Testis (tissue), 3 donors: ENCODE data around the gene AGAP2. TPM values are rescaled to one million over a fixed set of nuclear protein-coding genes. Genes with fewer than 3 reads are reported as not detected.
"Not testable (repeated sequence)": the region's sequence is repeated elsewhere in the genome, so short reads cannot be mapped to it uniquely, and the experiment has no call there.

Source experiments
- DNase-seq: peaks from one replicate; pipeline ENCODE4 v3.0.0-alpha.2; 2019
- H3K27ac ChIP-seq, 2 donors: fragments of 200-600 bp; sonication (generic); one replicate each; pipeline ENCODE4 v1.5.1; 2019
- H3K27me3 ChIP-seq: fragments of 200-600 bp; sonication (generic); one replicate; pipeline ENCODE4 v1.5.1; 2019
- H3K36me3 ChIP-seq: fragments of 200-600 bp; sonication (generic); one replicate; pipeline ENCODE4 v1.5.1; 2017; ENCODE audit warnings: low read depth; ENCODE audit errors: missing control alignments
- H3K4me1 ChIP-seq: fragments of 200-600 bp; sonication (generic); one replicate; pipeline ENCODE4 v1.5.1; 2019
- H3K4me3 ChIP-seq, 2 donors: fragments of 200-600 bp; sonication (generic); one replicate each; pipeline ENCODE4 v1.5.1; 2017 to 2019
- H3K9me3 ChIP-seq: fragments of 200-600 bp; sonication (generic); one replicate; pipeline ENCODE4 v1.5.1; 2017
- POLR2A ChIP-seq: fragments of 450-650 bp; IDR thresholded peaks from one replicate; pipeline ENCODE4 v1.6.1; 2017; ENCODE audit warnings: antibody characterized with exemption, mild to moderate bottlenecking, moderate library complexity
- WGBS, 2 donors: methylation state at CpG; one replicate each; pipeline ENCODE4 v1.1.5; 2018; 5-methylcytosine and 5-hydroxymethylcytosine counted together
- intact Hi-C: fragments of 100-400 bp; cut with DNase I; formaldehyde crosslinking; loops from one replicate; pipeline ENCODE4 v1.15.1; 2023; ENCODE audit warnings: low total_unique reads
- polyA plus RNA-seq: library from polyadenylated mRNA; stranded (reverse); fragments of 350-450 nt; fragmentation: Illumina TruSeq; extraction: RNeasy Lipid Tissue Mini Kit (QIAGEN cat#74804); gene quantifications from one replicate; pipeline ENCODE4 v1.2.3, GENCODE V29; 2014; ENCODE audit warnings: low read depth, low replicate concordance; ENCODE audit not compliant: insufficient read depth
- total RNA-seq, 2 donors: library from RNA; depleted of rRNA; stranded (reverse); fragments of >200 nt; gene quantifications; one replicate each; pipeline ENCODE4 v1.2.3, GENCODE V29; 2016
- TF ChIP-seq, protein P1 (sequence below), 3 experiments: fragments of 450-650 bp in 2 of 3; fragments of 200-600 bp in 1 of 3; sonication (generic) in 1 of 3; IDR thresholded peaks; one replicate each; pipeline ENCODE4 v1.5.1; 2016 to 2019; ENCODE audit warnings: antibody characterized with exemption in 3 of 3, mild to moderate bottlenecking in 2 of 3, moderate library complexity in 1 of 3

Gene AGAP2
- total and polyA plus RNA-seq, 3 donors from 2014 or later, result 1.9 to 3.2 (median 2.7) TPM

DNA sequence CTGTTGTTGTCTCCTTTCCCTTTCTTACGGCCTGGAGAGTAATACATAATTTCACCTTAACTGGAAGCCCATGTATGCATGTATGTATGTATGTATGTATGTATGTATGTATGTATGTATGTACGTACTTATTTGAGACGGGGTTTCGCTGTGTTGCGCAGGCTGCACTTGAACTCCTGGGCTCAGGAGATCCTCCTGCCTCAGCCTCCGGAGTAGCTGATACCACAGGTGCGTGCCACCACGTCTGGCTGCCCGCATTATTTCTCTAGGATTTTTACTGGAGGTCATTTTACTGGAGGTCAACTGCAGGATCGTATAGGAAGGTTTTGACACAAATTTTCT is 45.3 kb downstream of the AGAP2 start:
- Histone ChIP-seq H3K36me3 (no peaks in the 10 kb centered on the region), H3K27me3 (no peaks in the 10 kb centered on the region), H3K4me3 (peak overlapping the region; percentile 10 to 77), H3K4me1 (peaks cover 6% of the 10 kb centered on the region), H3K27ac (no peak overlapping the region), H3K9me3 (no peaks in the 10 kb centered on the region)
- TF ChIP-seq, protein P1, sequence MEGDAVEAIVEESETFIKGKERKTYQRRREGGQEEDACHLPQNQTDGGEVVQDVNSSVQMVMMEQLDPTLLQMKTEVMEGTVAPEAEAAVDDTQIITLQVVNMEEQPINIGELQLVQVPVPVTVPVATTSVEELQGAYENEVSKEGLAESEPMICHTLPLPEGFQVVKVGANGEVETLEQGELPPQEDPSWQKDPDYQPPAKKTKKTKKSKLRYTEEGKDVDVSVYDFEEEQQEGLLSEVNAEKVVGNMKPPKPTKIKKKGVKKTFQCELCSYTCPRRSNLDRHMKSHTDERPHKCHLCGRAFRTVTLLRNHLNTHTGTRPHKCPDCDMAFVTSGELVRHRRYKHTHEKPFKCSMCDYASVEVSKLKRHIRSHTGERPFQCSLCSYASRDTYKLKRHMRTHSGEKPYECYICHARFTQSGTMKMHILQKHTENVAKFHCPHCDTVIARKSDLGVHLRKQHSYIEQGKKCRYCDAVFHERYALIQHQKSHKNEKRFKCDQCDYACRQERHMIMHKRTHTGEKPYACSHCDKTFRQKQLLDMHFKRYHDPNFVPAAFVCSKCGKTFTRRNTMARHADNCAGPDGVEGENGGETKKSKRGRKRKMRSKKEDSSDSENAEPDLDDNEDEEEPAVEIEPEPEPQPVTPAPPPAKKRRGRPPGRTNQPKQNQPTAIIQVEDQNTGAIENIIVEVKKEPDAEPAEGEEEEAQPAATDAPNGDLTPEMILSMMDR (IDR thresholded peaks at IDR 0.05), result no peak
- no peak for TF ChIP-seq POLR2A
- intact Hi-C loops, result no loop called here
- no peak for DNase-seq
- WGBS, 2 donors, result 29 to 37% methylated on average over 10 of the region's 10 CpGs

DNA sequence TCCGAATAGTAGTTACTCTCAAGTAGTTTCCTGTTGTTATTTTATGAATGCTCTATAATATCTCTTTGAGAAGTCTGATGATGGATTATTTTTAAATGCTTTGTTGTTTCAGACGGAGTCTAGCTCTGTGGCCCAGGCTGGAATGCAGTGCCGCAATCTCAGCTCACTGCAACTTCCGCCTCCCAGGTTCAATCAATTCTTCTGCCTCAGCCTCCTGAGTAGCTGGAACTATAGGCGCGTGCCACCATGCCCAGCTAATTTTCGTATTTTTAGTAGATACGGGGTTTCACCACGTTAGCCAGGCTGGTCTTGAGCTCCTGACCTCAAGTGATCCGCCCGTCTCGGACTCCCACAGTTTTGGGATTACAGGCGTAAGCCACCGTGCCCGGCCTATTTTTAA is 46.0 kb downstream of the AGAP2 start:
- Histone ChIP-seq H3K27ac (no peak overlapping the region), H3K4me1 (peaks cover 6% of the 10 kb centered on the region), H3K36me3 (no peaks in the 10 kb centered on the region), H3K27me3 (no peaks in the 10 kb centered on the region), H3K9me3 (no peaks in the 10 kb centered on the region), H3K4me3 (no peak overlapping the region)
- TF ChIP-seq, protein P1 (IDR thresholded peaks at IDR 0.05), result no peak
- TF ChIP-seq POLR2A, result no peak
- no peak for DNase-seq
- intact Hi-C loops, result no loop called here
- WGBS, 2 donors, result 66 to 77% methylated on average over 15 of the region's 15 CpGs

DNA sequence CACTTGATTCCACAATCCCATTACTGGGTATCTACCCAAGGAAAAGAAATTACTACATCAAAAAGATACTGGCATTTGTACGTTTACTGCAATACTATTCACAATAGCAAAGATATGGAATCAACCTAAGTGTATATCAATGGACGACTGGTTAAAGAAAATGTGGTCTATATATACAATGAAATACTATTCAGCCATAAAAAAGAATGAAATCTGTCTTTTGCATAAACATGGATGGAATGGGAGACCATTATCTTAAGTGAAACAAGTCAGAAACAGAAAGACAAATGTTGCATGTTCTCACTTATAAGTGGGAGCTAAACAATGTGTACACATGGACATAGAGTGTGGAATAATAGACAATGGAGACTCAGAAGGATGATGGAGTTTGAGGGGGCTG is 49.6 kb downstream of the AGAP2 start:
- Histone ChIP-seq H3K27me3 (no peaks in the 10 kb centered on the region), H3K27ac (no peak overlapping the region), H3K4me3 (no peak overlapping the region), H3K9me3 (no peaks in the 10 kb centered on the region), H3K36me3 (no peaks in the 10 kb centered on the region), H3K4me1 (no peaks in the 10 kb centered on the region)
- 60 to 66% methylated on average over 2 of the region's 2 CpGs for WGBS, 2 donors
- TF ChIP-seq, protein P1 (IDR thresholded peaks at IDR 0.05), result no peak
- TF ChIP-seq POLR2A, result no peak
- intact Hi-C loops, result no loop called here
- no peak for DNase-seq

DNA sequence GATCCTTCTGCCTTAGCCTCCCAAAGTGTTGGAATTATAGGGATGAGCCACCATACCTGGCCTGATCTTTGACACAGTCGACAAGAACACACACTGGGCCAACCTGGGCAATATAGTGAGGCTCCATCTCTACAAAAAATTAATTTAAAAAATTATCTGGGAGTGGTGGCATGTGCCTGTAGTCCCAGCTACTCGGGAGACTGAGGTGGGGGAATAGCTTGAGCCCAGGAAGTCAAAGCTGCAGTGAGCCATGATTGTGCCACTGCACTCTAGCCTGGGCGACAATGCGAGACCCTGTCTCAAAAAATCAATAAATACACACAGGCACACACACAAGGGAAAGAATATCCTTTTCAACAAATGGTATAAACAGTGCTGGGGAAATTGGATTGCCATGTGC is 50.7 kb downstream of the AGAP2 start:
- Histone ChIP-seq H3K27ac (no peak overlapping the region), H3K4me1 (no peaks in the 10 kb centered on the region), H3K27me3 (no peaks in the 10 kb centered on the region), H3K4me3 (no peak overlapping the region), H3K9me3 (no peaks in the 10 kb centered on the region), H3K36me3 (no peaks in the 10 kb centered on the region)
- intact Hi-C loops, result no loop called here
- 78 to 87% methylated on average over 4 of the region's 4 CpGs for WGBS, 2 donors
- no peak for DNase-seq
- TF ChIP-seq, protein P1 (IDR thresholded peaks at IDR 0.05), result no peak
- no peak for TF ChIP-seq POLR2A

DNA sequence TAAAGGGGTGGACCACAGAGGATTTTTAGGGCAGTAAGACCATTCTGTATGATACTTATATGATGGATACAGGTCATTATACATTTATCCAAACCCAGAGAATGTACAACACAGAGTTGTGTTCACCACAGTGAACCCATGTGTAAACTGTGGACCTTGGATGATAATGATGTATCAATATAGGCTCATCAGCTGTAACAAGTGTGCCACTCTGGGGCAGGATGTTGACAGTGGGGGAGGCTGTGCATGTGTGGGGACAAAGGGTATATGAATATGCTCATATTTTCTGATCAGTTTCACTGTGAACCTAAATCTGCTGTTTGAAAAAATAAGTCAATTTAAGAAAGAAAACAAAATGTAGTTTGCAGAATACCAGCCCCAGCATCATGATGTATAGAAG is 58.8 kb downstream of the AGAP2 start:
- TF ChIP-seq, protein P1 (IDR thresholded peaks at IDR 0.05), result no peak
- TF ChIP-seq POLR2A, result no peak
- Histone ChIP-seq H3K27me3 (no peaks in the 10 kb centered on the region), H3K4me1 (no peaks in the 10 kb centered on the region), H3K4me3 (no peak overlapping the region), H3K27ac (no peak overlapping the region), H3K9me3 (no peaks in the 10 kb centered on the region), H3K36me3 (no peaks in the 10 kb centered on the region)
- intact Hi-C loops, result no loop called here
- DNase-seq, result no peak

DNA sequence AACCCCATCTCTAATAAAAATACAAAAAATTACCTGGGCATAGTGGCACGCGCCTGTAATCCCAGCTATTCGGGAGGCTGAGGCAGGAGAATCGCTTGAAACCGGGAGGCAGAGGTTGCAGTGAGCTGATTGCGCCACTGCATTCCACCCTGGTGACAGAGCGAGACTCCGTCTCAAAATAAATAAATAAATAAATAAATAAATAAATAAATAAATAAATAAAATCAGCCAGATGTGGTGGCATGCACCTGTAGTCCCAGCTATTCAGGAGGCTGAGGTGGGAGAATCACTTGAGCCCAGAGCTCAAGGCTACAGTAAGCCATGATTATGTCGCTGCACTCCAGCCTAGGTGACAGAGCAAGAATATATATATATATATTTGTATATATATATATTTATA is 60.6 kb downstream of the AGAP2 start:
- H3K4me1 ChIP-seq, H3K9me3 ChIP-seq, H3K36me3 ChIP-seq, DNase-seq, H3K4me3 ChIP-seq, intact Hi-C loops, H3K27ac ChIP-seq, H3K27me3 ChIP-seq: not testable (repeated sequence)
- 92 to 97% methylated on average over 9 of the region's 9 CpGs for WGBS, 2 donors
